ENCODE results near the gene TMX4.
"Not testable (repeated sequence)": the region's sequence is repeated elsewhere in the genome, so short reads cannot be mapped to it uniquely, and the experiment has no call there.

Gene TMX4

DNA sequence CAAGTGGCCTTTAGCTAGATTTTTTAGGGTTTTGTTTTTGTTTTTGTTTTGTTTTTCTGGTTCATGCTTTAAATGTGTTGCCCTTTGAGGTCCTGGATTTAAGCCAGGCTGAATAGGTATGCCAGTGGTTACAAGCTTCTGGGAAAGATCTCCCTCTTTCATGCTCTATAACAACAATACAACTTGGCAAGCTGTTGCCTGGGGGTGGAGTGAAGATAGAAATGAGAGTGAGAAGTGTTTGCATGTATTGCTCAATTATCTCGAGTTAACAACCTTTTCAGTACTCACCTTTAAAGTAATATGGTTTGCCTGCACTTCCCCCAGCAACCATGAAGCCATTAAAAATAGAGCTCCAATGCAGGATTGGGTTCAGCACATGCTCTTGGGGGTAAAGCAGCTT is 60.1 kb downstream of the TMX4 start:
- no peak for DNase-seq

DNA sequence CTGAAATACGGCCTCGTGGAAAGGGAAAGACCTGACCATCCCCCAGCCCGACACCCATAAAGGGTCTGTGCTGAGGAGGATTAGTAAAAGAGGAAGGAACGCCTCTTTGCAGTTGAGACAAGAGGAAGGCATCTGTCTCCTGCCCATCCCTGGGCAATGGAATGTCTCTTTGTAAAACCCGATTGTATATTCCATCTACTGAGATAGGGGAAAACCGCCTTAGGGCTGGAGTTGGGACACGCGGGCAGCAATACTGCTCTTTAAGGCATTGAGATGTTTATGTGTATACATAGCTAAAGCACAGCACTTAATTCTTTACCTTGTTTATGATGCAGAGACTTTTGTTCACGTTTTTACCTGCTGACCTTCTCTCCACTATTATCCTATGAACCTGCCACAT is 63.0 kb downstream of the TMX4 start:
- not testable (repeated sequence) for DNase-seq

DNA sequence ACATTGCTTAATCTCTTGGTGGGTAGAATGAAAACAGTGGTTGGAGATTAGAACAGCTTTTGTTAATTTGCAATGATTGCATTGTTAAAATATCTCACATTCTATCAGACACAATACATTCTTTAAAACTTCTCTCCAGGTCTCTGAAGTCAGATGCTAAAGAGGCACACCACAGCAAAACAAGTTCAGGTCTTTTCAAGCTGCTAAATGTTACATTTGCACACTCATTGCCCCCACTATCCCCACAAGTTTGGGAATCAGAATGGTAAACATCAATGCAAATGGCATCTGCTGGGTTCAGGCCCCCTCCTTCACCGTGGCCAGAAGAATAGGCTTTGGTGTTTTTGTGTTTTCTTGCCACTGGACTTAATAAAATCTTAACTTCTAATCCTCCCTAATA is 69.2 kb downstream of the TMX4 start:
- no peak for DNase-seq

DNA sequence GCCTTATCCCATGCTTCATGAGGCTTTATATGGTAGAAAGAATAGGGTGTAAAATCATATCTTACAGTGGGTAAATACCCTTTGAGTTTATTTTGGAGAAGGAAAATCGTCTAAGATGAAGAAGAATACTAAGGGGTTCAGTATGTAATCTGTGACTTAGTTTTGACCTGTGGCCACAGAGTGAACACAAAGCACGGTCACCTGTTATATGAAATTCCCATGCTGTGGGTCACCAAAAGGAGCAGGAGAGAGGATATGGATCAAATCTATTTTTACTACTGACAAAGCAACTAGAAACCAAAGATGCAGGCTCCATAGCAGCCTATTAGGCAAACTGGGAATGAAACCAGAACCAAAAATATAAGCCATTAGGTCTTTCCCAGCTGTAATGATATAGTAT is 75.7 kb downstream of the TMX4 start:
- DNase-seq, result no peak

- DNase-seq, result no peak
These were observed 79.2 kb downstream of the TMX4 start, which contains the start of gene HAO1 for GRCh38 chr20:7940341-7940740. Gene HAO1, minus strand, starts transcription at chr20:7940458. Its CDS starts 36 bp downstream, at chr20:7940422.

DNA sequence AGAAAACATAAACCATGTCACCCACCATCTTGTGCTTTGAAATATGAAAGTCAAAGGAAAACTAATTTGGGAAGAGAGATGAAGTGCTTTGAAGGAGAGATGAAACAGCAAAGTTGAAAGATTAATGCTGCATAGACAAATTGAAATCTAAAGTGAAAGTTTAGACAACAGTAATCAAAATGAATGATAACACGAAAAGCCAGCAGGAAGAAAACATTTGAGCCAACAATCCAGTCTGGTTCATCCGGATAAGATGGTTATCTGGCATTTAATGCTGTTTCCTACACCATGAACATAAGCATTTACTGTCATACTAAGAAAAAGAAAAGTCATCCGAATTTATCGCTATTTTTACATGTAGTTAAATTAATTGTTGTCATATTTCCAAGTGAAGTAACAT is 79.9 kb downstream of the TMX4 start:
- DNase-seq, result peak; percentile 5

DNA sequence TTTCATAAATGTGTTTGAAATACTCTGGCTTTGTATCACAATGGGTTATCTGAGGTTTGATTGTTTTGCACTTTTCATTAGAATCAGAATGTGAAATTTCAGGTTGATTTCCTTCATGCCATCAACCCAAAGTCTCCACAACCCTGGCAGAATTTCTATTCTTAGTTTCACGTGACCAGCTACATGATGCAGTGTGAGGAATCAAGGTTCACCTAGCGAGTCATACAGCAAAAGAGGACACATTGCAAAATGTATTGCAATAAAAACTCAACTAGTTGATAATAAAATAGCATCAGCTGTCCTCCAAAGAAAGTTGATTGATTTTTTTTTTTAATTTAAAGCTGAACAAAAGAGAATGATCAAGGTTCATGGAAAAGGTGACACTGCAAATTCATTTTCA is 81.5 kb downstream of the TMX4 start:
- no peak for DNase-seq

DNA sequence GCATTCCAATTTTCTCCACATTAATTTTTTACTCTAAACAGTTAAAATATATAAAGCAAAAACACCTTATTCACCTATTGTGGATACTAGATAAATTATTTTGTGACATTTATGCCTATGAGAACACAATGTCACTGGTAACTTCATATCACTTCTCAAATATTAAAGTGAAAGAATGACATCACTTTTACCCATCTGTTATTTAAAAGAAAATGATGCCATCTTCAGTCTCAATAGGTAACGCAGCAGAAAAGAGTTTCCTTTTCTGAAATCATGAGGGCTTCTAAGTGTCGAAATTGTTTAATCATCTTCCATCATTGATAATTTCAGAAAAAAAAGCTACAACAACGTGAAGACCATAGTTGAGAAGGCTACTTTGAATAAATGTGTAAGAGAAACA is 82.2 kb downstream of the TMX4 start:
- DNase-seq, result no peak

DNA sequence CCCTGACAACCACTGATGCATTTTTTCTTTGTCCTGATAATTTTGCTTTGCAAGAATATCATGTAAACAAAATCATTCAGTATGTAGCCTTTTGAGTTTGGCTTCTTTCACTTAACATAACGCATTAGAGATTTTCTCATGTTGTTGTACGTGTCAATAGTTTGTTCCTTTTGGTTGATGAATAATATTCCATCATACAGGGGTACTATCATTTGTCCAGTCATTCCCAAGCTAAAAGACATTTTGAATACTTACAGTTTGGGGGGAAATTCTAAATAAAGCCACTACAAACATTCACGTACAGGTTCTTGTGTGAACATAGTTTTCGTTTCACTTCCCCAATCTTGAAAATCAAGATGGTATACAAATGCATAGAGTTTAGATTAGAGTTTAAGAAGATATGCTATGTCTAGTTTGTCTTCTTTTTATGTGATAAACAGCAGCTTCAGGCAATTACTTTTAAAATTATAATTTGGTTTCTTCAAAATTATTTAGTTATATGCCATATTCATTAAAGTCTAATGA is 84.5 kb downstream of the TMX4 start:
- no peak for DNase-seq

- no peak for DNase-seq
These were observed 86.2 kb downstream of the TMX4 start for GRCh38 chr20:7933346-7933745.

GRCh38 chr20:7930343-7930742 is 89.2 kb downstream of the TMX4 start:
- DNase-seq, result peak; percentile 5

Data from hematopoietic multipotent progenitor cell treated with erythropoietin and hydrocortisone succinate and interleukin-3 and kit ligand, for 6 days (in vitro differentiated cells).